K562 (cell line): ENCODE data around the gene PPP2R2D. TPM values are rescaled to one million over a fixed set of nuclear protein-coding genes. Genes with fewer than 3 reads are reported as not detected.

ENCODE experiments used
- ATF7 ChIP-seq: fragments of 450-650 bp; IDR thresholded peaks from 2 replicates; pipeline ENCODE4 v1.7.1; 2014; ENCODE audit warnings: mild to moderate bottlenecking, moderate library complexity
- CEBPB ChIP-seq: fragments of 450-650 bp; IDR thresholded peaks from 2 replicates; pipeline ENCODE4 v1.6.1; 2016; ENCODE audit warnings: missing genetic modification characterization, missing compliant biosample characterization
- ETS2 ChIP-seq: IDR thresholded peaks from 2 replicates; pipeline ENCODE4 v1.6.1; 2016; ENCODE audit warnings: borderline replicate concordance, missing genetic modification characterization, mild to moderate bottlenecking, moderate library complexity, missing compliant biosample characterization; ENCODE audit not compliant: poor library complexity, severe bottlenecking
- GABPA ChIP-seq: fragments of 200-800 bp; sonication (Bioruptor generic); conservative IDR thresholded peaks from 2 replicates; pipeline ENCODE4 v1.6.1; 2016; ENCODE audit warnings: low read depth, missing genetic modification characterization, missing compliant biosample characterization
- GTF2E2 ChIP-seq: fragments of 200-800 bp; sonication (Bioruptor generic); IDR thresholded peaks from 2 replicates; pipeline ENCODE4 v1.6.1; 2016; ENCODE audit warnings: missing genetic modification characterization, missing compliant biosample characterization
- HDAC1 ChIP-seq, 2 experiments: fragments of 450-650 bp; IDR thresholded peaks; 2 replicates each; pipeline ENCODE4 v1.6.1; 2016 to 2017; ENCODE audit warnings: inconsistent platforms in 1 of 2, mild to moderate bottlenecking in 1 of 2, moderate library complexity in 1 of 2
- KDM5B ChIP-seq: fragments of 200-600 bp; sonication (generic); IDR thresholded peaks from 2 replicates; pipeline ENCODE4 v1.6.1; 2012; ENCODE audit warnings: low read depth, mild to moderate bottlenecking, moderate library complexity, low read length, control low read depth, inconsistent platforms; ENCODE audit not compliant: insufficient replicate concordance
- LARP7 ChIP-seq: fragments of 450-650 bp; IDR thresholded peaks from 2 replicates; pipeline ENCODE4 v1.6.1; 2016
- MNT ChIP-seq, 2 experiments: fragments of 450-650 bp; conservative IDR thresholded peaks; 2 replicates each; pipeline ENCODE4 v1.6.1; 2017; ENCODE audit warnings: mild to moderate bottlenecking in 2 of 2, moderate library complexity in 2 of 2
- MTA1 ChIP-seq: fragments of 450-650 bp; IDR thresholded peaks from 2 replicates; pipeline ENCODE4 v1.6.1; 2017; ENCODE audit warnings: borderline replicate concordance
- MTA2 ChIP-seq: fragments of 450-650 bp; IDR thresholded peaks from 2 replicates; pipeline ENCODE4 v1.6.1; 2016; ENCODE audit warnings: low read depth
- MXD1 ChIP-seq: fragments of 250-450 bp; sonication (Bioruptor Pico); IDR thresholded peaks from 2 replicates; pipeline ENCODE4 v1.8.0; 2021; ENCODE audit warnings: borderline replicate concordance, mild to moderate bottlenecking, moderate library complexity; ENCODE audit not compliant: poor library complexity, severe bottlenecking
- NCOA4 ChIP-seq: fragments of 450-650 bp; IDR thresholded peaks from 2 replicates; pipeline ENCODE4 v1.6.1; 2018; ENCODE audit warnings: mild to moderate bottlenecking; ENCODE audit not compliant: partially characterized antibody
- PKNOX1 ChIP-seq: fragments of 450-650 bp; IDR thresholded peaks from 2 replicates; pipeline ENCODE4 v1.6.1; 2016
- SIRT6 ChIP-seq: IDR thresholded peaks from one replicate; pipeline ENCODE4 v1.6.1; 2012; ENCODE audit warnings: low read depth, mild to moderate bottlenecking, control low read depth, inconsistent platforms, low read length, moderate library complexity
- SRSF1 ChIP-seq: fragments of 200-400 bp; formaldehyde crosslinking; IDR thresholded peaks from 2 replicates; pipeline ENCODE4 v1.6.1; 2017; ENCODE audit warnings: mild to moderate bottlenecking, low read depth, low read length, moderate library complexity
- ZBTB8A ChIP-seq: fragments of 450-650 bp; IDR thresholded peaks from 2 replicates; pipeline ENCODE4 v1.6.1; 2018; ENCODE audit warnings: mild to moderate bottlenecking, moderate library complexity; ENCODE audit not compliant: partially characterized antibody
- ZNF583 ChIP-seq: fragments of 250-450 bp; sonication (Bioruptor Pico); IDR thresholded peaks from 2 replicates; pipeline ENCODE4 v1.4.0; 2020
- ZNF609 ChIP-seq: sonication (generic); formaldehyde crosslinking; IDR thresholded peaks from 2 replicates; pipeline ENCODE4 v1.8.1; 2023; ENCODE audit warnings: missing genetic modification reagents, mild to moderate bottlenecking, borderline replicate concordance
- ZNF75A ChIP-seq: fragments of 450-650 bp; formaldehyde crosslinking; IDR thresholded peaks from 2 replicates; pipeline ENCODE4 v1.4.0; 2020; ENCODE audit warnings: mild to moderate bottlenecking
- ZNF780A ChIP-seq: fragments of 250-450 bp; sonication (Bioruptor Pico); IDR thresholded peaks from 2 replicates; pipeline ENCODE4 v1.5.0; 2021; ENCODE audit warnings: mild to moderate bottlenecking
- polyA plus RNA-seq, 8 experiments: library from polyadenylated mRNA; depleted of rRNA in 4 of 8; stranded (reverse) in 5 of 8; unstranded in 3 of 8; fragments of >200 nt; fragmentation: Nextera tagmentation in 2 of 8; fragmentation: Illumina TruSeq in 1 of 8; extraction: Ambion mirVana in 2 of 8; extraction: Trizol in 1 of 8; gene quantifications; 2 replicates each; pipeline versions ENCODE4 v1.2.1 to v1.2.3, GENCODE V29; 2011 to 2014; ENCODE audit warnings: inconsistent platforms in 1 of 8, missing spikeins in 1 of 8
- total RNA-seq, 7 experiments: library from RNA; depleted of rRNA in 6 of 7; stranded (reverse); fragments of >200 nt in 6 of 7; fragmentation: Illumina TruSeq in 2 of 7; extraction: Trizol in 2 of 7; gene quantifications; 2 replicates each; pipeline versions ENCODE4 v1.2.1 to v1.2.3, GENCODE V29; 2011 to 2021; ENCODE audit warnings: low replicate concordance in 1 of 7

The PPP2R2D gene
- total and polyA plus RNA-seq, 9 of the 15 experiments (the other 6 are each of a cell fraction or from before 2014, with no cell fraction given): 1.9 to 37.0 (median 26.8) TPM

GRCh38 chr10:131897297-131897899, 3.4 kb upstream of the PPP2R2D start (continued):
- TF ChIP-seq ZNF780A (CRISPR knock-in tag) (no peak), SRSF1 (no peak), GTF2E2 (tag) (peak; percentile 39; the same call in 1 of the 2 replicates), LARP7 (no peak), CEBPB (peak; percentile 97), ZNF583 (0 out of 2 replicates have a peak, but pooled peaks have one; percentile 19), NCOA4 (no peak), PKNOX1 (peak; percentile 64), ZBTB8A (no peak), KDM5B (peak; percentile 84), ETS2 (tag) (no peak), SIRT6 (no peak), ZNF75A (no peak), ATF7 (peak; percentile 36; the same call in 1 of the 2 replicates), MTA2 (no peak), MTA1 (no peak), MXD1 (CRISPR knock-in tag) (no peak), GABPA (tag) (no peak), HDAC1 (IDR thresholded peaks at IDR 0.05) (peak in 1 of 2 experiments; percentile 56; a peak in 1 of 4 replicates), ZNF609 (no peak), MNT (conservative IDR thresholded peaks at IDR 0.05) (peak in 1 of 2 experiments; percentile 27; a peak in 3 of 4 replicates)
